MM.1S (cell line): ENCODE measurements around the gene SEMA4D.

Experiments
- EZH2 ChIP-seq: fragments of 300-600 bp; sonication (generic); optimal IDR thresholded peaks from 2 replicates; pipeline ENCODE3; 2017; ENCODE audit warnings: low read depth, mild to moderate bottlenecking, antibody characterized with exemption, low read length, mixed read lengths
- EZH2phosphoT487 ChIP-seq: fragments of 300-600 bp; sonication (generic); IDR thresholded peaks from 2 replicates; pipeline ENCODE4 v1.6.1; 2018; ENCODE audit warnings: antibody characterized with exemption, low read length
- TF ChIP-seq, protein P1 (sequence below): fragments of 300-600 bp; sonication (generic); IDR thresholded peaks from 2 replicates; pipeline ENCODE4 v1.5.1; 2016; ENCODE audit warnings: antibody characterized with exemption, low read length, mixed read lengths

- TF ChIP-seq, protein P1, sequence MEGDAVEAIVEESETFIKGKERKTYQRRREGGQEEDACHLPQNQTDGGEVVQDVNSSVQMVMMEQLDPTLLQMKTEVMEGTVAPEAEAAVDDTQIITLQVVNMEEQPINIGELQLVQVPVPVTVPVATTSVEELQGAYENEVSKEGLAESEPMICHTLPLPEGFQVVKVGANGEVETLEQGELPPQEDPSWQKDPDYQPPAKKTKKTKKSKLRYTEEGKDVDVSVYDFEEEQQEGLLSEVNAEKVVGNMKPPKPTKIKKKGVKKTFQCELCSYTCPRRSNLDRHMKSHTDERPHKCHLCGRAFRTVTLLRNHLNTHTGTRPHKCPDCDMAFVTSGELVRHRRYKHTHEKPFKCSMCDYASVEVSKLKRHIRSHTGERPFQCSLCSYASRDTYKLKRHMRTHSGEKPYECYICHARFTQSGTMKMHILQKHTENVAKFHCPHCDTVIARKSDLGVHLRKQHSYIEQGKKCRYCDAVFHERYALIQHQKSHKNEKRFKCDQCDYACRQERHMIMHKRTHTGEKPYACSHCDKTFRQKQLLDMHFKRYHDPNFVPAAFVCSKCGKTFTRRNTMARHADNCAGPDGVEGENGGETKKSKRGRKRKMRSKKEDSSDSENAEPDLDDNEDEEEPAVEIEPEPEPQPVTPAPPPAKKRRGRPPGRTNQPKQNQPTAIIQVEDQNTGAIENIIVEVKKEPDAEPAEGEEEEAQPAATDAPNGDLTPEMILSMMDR, result no peak
- no peak for TF ChIP-seq EZH2
- no peak for TF ChIP-seq EZH2phosphoT487
Measured at GRCh38 chr9:89419978-89420394, 77.9 kb downstream of the SEMA4D start.
